Posterior vena cava (tissue), 2 donors: Measurements from ENCODE around the gene LTBP1. TPM values are rescaled to one million over a fixed set of nuclear protein-coding genes. Genes with fewer than 3 reads are reported as not detected.
"Not testable (repeated sequence)": the region's sequence is repeated elsewhere in the genome, so short reads cannot be mapped to it uniquely, and the experiment has no call there.

ENCODE experiments used
- DNase-seq: peaks from one replicate; pipeline ENCODE4 v3.0.0-alpha.2; 2020; ENCODE audit warnings: low spot score
- intact Hi-C, 2 donors: fragments of 100-400 bp; cut with DNase I; formaldehyde crosslinking; loops; one replicate each; pipeline versions ENCODE4 v1.14.1 to v1.14.2; 2022 to 2023
- total RNA-seq, 2 donors: library from RNA; stranded (reverse); fragmentation: NEBNext Ultra II Directional; extraction: Animal tissue kit (Norgen Biotek cat#: 25700); gene quantifications; one replicate each; pipeline ENCODE4 v1.2.1, GENCODE V29; 2021
- donor health status: DM: yes; HTN: yes; CAD: no.
- donor health status: DM: yes; HTN: yes; CAD: no.

Gene LTBP1
- total RNA-seq, 2 donors from 2014 or later = 206 to 235 TPM

DNA sequence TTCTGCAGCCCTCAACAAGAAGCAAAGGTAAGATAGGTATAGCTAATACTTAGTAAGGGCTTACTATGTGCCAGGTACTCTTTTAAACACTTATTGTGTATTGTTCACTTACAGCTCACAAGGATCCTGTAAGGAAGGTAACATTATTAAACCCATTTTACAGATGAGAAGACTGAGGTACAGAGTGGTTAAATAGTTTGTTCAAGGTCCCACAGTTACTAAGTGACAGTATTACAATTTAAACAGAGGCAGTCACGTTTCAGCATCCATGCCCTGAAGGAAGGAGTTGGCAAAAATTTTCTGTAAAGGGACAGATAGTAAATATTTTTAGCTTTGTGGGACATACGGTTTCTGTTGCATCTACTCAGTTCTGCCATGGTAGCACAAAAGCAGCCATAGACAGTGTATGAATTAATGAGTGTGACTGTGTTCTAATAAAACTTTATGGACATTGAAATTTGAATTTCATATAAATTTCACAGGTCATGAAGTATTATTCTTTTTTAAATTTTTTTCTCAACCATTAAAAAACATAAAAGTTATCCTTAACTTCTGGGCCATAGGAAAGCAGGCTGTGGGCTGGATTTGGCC, 75.7 kb downstream of the LTBP1 start:
- intact Hi-C loops = loop anchor here in 1 of 2 donors (10.0 kb wide), 1 partner anchor 248 kb away; no protein-coding TSS in a partner anchor
- no peak for DNase-seq

DNA sequence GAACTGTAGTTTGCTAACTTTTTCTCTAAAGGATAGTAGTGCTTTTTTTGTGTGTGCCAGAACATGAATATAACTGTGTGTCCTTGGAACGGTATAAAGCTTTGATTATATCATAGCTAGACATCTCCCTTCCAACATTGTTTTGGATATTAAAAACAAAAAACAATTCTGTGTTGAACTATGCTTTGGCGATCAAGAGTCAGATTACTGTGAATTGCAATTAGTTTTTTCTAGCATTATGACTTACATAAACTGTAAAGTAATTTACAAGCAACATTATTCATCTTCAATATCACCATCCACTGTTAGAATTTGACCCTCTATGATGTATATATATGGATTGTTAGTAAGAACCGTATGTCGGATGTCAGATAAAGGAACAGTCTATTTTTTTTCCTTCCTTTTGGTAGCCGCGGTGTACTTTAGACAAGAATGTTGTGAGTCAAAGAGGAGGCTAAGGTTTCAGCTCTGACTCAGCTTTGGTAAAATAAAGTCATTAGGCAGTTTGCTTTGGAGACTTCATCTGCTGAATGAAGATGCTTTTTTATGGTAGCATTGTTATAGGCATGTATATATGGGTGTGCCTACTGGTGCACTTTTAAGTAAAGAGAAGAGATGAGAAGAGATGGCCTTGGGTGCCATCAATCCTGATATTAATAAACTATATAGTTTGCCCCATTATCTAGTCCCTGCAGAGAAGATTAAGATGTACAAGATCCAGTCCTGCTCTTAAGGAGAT, 76.4 kb downstream of the LTBP1 start:
- intact Hi-C loops = loop anchor here in 1 of 2 donors (10.0 kb wide), 1 partner anchor 248 kb away; no protein-coding TSS in a partner anchor
- no peak for DNase-seq

DNA sequence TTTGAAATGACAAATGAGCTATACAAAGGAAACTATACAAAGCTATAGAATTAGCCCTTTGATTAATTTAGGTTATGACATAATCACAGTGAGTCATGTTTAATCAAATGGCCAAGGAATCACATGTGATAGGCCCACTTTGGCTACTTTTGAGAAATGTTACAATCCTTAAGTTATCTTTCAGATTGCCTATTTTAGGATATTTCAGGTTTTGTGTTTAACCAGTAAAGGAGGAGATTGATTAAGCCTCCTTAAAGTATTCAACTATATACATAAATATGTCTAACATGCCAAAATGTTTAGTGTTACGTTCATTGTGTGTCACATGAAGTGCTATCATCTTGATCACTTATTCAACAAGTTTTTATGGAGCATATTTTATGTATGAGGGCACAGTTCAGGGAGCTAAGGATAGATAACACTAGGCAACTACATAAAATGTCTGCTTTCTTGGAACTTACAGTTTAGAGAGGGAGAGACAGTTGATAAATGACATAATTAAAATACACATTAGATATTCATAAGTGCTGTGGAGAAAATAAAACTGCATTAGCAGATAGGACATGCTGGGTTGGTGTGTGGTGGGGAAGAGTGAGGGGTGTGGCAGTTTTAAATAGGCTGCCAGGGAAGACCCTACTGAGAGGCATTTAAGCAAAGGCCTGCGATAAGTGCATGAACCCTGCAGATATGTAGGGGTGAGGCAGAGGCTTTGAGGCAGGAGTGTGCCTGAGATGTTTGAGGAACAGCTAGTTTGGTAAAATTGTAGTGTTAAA, 77.2 kb downstream of the LTBP1 start:
- DNase-seq = no peak

DNA sequence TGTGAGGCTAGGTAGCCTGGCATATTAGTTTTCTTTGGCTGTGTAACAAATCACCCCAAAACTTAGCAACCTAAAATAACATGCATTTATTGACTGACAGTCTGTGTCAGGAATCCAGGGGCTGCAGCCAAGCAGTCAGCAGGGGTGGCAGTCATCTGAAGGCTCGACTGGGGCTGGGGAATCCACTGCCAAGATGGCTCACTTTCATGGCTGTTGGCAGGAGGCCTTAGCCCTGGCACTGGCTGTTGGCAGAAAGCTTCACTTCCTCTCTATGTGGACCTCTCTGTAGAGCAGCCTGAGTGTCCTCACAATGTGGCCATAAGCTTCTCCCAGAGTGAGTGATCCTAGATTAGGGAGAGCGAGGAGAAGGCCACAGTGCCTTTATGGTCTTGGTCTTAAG, 78.0 kb downstream of the LTBP1 start:
- intact Hi-C loops = loop anchor here in 1 of 2 donors (10.0 kb wide), 1 partner anchor 250 kb away; no protein-coding TSS in a partner anchor
- DNase-seq = no peak

More for the DNA sequence above, 77.2 kb downstream of the LTBP1 start:
- intact Hi-C loops = loop anchor here in 1 of 2 donors (10.0 kb wide), 1 partner anchor 249 kb away; no protein-coding TSS in a partner anchor

DNA sequence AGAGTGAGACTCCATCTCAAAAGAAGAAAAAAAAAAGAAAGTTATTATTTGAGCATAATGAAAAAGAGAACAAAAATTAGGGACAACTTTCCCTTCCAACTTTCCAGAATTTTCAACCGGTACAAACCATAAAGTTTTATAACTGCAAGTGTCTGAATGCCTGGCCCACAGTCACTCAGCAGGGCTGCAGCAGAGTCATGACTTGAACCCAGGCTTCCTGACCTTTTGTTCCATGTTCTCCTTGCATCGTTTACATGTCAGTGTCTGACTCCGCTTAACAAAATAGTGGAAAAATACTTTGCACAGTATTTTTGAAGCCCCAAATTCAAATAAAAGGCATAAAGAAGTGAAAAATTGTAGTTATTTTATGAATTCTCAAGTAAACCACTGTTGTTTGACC, 82.7 kb downstream of the LTBP1 start:
- intact Hi-C loops = loop anchor here in 1 of 2 donors (10.0 kb wide), 1 partner anchor 255 kb away; no protein-coding TSS in a partner anchor
- DNase-seq = no peak

DNA sequence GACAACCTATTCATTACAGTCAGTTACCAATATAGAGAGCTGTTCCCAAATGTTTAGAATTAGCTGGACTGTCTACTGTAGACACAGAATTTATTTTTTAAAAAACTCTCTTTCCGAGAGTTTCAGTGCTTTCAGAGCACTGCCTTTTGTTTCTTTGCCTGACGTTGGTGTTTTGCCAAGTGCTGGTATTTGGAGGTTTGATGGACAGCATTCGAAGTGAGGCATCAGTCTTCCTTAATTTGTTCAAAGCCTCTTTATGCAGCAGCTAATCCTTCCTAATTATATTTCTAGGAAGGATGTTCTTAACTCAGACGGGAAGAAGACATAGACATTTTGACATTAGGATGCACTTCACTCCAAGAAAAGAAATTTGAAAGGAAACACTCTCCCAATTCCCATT, 83.2 kb downstream of the LTBP1 start:
- intact Hi-C loops = loop anchor here (5.0 to 10.0 kb wide), 3 partner anchors 255 to 478 kb away; no protein-coding TSS in a partner anchor

DNA sequence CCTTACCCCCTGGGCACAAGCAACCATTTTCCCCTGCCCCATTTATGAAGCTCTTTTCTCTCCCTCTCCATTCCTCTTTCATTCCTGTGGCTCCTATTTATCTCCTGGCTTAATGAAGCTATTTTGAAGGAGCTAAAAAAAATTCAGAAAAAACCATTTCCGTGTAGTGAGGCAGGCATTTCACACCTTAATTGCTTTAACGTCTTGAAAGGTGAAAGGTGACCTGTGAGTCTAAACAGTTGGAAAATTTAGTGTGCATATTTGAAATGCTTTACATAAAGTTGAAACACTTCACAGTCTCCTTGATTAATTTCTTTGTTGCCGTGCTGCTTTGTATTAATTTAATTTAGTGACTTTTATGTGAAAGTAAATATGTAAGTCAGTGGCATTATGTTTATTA, 83.6 kb downstream of the LTBP1 start:
- intact Hi-C loops = loop anchor here (5.0 kb wide), 2 partner anchors 258 to 478 kb away; no protein-coding TSS in a partner anchor
- DNase-seq = no peak

More for the DNA sequence above, 83.2 kb downstream of the LTBP1 start:
- no peak for DNase-seq

DNA sequence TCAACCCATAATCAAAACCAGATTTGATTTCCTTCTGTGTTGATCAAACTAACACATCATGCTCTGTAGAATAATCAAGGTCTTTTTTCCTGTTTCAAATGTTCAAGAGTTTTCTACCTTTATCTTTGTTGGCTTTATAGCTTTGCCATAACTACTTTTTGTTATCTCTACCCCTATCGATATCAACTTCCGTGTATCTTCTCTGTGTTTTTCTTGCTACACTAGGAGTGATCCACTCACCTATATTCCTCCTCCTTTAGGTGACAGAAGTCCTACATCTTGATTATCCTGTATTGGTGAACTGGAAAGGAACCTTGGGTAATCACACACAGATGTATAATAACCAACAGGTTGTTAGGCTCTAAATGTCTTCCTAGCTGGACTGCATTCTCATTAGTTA, 85.5 kb downstream of the LTBP1 start:
- intact Hi-C loops = loop anchor here (5.0 kb wide), 2 partner anchors 260 to 480 kb away; no protein-coding TSS in a partner anchor
- no peak for DNase-seq

DNA sequence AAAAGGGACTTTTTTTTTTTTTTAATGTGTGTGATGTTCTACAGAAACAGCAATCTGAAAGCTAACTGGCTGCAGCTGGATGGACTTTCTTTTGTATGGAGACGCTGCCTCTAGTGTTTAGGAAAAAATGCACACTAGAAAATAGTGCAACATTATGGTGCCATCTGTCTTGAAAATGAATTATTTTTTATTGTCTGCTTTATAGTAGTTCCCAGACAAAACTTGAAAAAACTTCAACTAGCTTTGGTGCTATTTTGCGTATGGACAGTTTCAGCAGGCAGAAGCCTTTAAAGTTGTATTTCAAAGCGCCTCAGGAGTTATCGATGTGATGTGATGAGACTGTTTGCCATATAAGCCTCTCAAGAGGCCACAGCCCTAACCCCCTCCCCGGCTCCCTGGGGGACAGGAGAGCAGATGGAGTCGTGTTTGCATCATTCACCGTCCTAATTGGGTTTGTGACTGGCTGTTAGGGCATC, 86.9 kb downstream of the LTBP1 start:
- intact Hi-C loops = loop anchor here (5.0 kb wide), 2 partner anchors 261 to 481 kb away; no protein-coding TSS in a partner anchor
- DNase-seq = no peak

DNA sequence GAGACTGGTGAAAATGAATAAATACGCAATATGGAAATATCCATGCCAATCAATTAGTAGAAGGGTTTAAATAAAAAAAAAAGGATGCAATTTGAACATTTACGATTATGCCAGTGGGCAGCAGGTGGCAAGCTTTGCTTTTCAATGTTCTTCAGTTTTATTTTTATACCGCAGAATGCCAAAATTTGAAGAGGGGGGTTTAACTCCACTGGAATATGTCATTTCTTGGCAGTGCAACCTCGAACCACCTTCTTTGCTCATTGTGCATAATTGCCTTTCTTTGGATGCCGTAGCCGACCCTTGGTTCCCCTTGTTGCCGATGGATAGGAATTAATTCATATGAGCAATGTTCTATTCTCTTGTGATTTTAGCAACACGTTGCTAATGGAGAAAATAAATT, 88.0 kb downstream of the LTBP1 start:
- intact Hi-C loops = loop anchor here (5.0 kb wide), 3 partner anchors 243 to 482 kb away; no protein-coding TSS in a partner anchor
- no peak for DNase-seq

DNA sequence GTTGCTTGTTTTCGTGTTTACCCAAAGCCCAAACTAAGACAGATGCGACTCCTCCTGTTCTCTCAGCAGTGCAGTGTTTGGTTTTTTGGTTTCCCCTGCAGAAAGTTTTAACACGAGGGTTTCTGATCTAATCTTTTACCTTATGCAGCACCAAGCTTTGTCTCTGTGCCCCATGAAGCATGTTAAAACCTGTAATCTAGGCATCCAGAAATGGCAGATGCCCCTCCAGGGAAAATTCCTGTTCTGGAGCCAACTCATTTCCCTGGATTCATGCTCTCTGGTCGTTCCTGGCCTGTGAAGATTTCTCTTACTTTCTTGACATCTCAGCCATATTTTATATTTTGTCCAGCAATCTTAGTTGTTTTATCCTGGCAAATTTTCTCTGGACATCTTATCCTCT, 91.5 kb downstream of the LTBP1 start:
- no peak for DNase-seq
- intact Hi-C loops = loop anchor here in 1 of 2 donors (5.0 kb wide), 1 partner anchor 239 kb away; no protein-coding TSS in a partner anchor

DNA sequence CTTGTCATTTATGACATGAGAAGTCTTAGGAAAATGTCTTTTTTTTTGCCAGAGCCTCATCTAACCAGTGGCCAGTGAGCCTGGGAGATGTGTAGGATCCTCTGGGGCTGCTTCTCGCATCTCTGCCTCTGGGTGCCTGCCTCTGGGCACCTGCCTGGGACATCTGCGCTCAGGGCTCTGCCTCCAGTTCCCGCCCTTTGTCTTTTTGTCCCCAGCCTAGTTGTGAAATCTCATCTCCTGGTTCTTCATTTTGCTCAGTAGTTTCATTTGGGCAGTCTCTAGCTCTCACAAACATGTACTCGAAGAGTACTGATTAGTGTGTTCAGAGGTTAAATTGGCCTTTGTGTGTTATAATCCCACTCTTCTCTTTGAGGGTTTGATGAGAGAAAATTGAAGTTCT, 92.0 kb downstream of the LTBP1 start:
- intact Hi-C loops = loop anchor here in 1 of 2 donors (5.0 kb wide), 1 partner anchor 239 kb away; no protein-coding TSS in a partner anchor
- no peak for DNase-seq

DNA sequence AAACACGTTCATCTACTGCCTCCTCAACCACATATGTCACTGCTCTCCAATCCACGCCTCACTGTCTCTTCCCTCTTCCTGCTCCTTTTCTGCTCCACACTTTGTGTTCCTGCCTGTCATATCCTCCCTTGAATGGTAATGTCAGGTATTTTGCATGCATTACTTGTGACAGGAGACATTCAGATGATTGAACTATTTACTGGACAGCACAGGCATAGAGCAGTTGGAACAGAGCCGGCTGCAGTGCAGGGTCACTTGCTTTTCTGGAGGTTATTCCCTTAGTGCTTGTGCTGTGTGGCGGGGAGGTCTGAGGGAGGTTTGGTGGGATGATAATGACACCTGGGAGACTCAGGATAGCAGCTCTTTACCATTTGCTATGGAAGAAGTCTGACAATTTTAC, 93.8 kb downstream of the LTBP1 start:
- intact Hi-C loops = no loop called here
- DNase-seq = no peak

DNA sequence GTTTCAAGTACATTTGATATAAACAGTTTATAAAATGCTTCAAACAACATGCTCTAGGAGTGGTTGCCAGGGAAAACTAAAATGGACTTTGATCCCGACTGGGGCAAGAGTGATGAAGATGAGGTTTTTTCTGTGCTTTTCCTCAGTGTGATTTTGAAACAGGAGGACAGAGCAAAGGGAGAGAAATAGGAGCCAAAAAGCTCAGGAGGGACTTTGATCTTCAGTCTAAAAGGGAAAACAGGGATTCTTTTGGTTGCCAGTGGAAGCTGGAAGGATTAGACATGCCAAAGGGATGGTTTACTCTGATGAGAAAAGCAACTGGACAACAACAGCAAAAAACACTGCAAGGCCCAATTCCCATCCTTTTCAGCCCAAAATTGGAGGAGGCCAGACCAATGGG, 95.5 kb downstream of the LTBP1 start:
- DNase-seq = no peak
- intact Hi-C loops = no loop called here

DNA sequence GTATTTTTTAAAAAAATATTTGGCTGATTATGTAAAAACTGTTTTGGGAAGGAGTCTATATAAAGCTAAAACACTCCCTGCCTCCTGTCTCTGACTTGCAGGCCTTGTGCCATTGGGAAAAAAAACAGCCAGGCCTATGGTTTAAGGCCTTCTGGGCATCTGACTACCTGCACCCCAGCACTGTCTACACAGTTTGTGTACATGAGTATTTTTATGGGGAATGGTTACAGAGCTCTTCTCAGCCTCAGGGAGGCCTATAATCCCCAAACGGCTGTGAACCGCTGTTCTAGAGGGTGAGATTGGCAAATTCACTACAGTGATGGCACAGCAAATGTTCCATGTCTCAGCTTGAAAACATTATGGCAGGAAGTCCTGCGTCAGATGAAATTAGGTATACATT, 96.1 kb downstream of the LTBP1 start:
- DNase-seq = no peak
- intact Hi-C loops = no loop called here

DNA sequence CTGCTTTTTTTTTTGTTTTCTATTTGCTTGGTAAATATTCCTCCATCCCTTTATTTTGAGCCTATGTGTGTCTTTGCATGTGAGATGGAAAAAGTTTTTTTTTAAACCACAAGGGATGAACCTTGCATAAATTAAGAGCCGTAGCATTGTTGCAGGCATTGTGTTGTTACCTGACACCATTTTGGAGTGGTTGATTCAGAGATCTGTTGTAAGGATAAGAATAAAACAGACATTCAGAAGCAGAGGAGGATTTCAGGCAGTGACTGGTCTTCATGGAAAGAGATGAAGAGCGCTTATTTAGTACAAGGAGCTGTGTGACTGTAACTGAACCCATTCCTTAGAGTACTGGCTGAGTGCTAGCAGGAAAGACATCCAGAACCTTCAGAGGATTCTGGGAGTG, 101.2 kb downstream of the LTBP1 start:
- intact Hi-C loops = no loop called here
- DNase-seq = no peak

DNA sequence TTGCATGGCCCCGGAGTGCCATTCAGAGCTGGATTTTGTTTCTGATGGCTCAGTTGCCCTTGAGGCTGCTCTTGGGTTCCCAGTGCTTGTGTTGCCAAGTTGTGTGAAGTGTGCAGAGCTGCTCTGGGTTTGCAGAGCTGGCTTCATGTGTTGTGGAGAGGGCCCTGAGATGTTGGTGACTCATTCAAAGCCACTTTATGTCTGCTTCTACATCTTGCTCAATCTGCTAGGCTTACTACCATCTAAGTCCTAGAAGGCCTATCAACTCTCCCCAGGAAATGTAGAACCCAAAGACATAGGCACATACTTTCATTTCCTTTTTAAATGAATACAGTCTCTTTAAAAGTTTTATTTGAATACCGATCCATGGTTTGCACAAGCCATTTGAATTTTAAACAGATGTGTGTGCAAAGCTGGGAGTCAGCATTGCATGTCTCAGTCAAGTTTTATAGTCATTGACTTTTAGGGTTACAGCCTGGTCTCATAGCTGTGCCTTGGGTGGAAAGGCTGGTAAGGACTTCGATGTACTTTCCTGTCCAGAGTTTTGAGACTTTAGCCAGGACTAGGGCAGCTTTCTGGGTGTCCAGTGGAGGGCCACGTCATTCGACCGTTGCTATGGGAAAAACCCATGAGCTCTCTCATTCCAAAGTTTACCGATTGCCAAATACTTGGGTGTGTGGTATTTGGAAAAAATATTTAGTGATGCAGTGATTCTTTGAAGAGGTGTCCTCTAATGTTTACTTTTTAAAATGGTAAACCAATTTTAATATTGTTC, 105.0 kb downstream of the LTBP1 start:
- DNase-seq = no peak
- intact Hi-C loops = no loop called here

DNA sequence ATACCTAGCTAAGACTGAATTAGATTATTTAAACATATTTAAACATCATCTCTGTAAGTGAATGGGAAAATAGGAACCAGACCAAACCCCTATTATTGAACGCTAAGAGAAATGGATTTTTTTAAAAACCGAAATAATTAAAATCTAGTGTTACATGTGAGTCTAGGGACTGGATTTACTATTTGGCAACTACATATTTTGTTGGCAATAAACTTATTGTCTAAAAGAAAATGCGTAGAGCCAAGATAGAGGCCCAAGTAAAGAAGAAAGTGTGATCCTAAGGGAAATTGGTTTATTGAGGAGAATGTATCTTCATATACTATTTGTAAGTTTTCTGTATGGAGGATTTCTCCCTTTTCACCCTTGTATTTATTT, 105.6 kb downstream of the LTBP1 start:
- no peak for DNase-seq
- intact Hi-C loops = no loop called here

DNA sequence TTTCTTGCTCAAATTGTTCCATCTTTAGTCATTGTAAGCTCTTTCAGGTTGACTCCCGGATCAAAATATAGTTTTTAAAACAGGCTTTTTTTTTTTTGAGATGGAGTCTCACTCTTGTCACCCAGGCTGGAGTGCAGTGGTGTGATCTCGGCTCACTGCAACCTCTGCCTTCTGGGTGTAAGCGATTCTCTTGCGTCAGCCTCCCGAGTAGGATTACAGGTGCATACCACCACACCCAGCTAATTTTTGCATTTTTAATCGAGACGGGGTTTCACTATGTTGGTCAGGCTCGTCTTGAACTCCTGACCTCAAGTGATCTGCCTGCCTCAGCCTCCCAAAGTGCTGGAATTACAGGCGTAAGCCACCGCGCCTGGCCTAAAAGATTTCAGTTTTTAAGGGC, 106.0 kb downstream of the LTBP1 start:
- intact Hi-C loops, DNase-seq: not testable (repeated sequence)
